B cell (primary cell): ENCODE measurements around the gene PFKFB3. TPM values are rescaled to one million over a fixed set of nuclear protein-coding genes. Genes with fewer than 3 reads are reported as not detected.

Experiments
- ATAC-seq: fragments of 200-7000 bp; cut with Tn5 transposase; one replicate; pipeline ENCODE4 v1.10.0; 2021; ENCODE audit warnings: low read depth, mild to moderate bottlenecking, moderate number of reproducible peaks, moderate library complexity
- CTCF ChIA-PET: fragments of 350-600 bp; sonication (Branson Sonifier 250); formaldehyde crosslinking; loops from one replicate; lab custom pipeline; 2021; ENCODE audit warnings: antibody characterized with exemption, inconsistent platforms; lab: Charles Lee
- POLR2A ChIA-PET: fragments of 350-600 bp; sonication (Branson Sonifier 250); formaldehyde crosslinking; loops from one replicate; lab custom pipeline; 2021; ENCODE audit warnings: antibody characterized with exemption; lab: Charles Lee
- DNase-seq: peaks from one replicate; pipeline ENCODE4 v3.0.0; 2013
- H2AFZ ChIP-seq: 2 replicates; pipeline ENCODE4 v1.6.1; 2012; ENCODE audit warnings: mild to moderate bottlenecking, low read depth, low read length; ENCODE audit not compliant: insufficient read depth, poor library complexity, severe bottlenecking
- H3K27ac ChIP-seq, 2 donors: 1 replicate in 1 of 2; 2 replicates in 1 of 2; pipeline ENCODE4 v1.5.1; 2012 to 2013; ENCODE audit warnings: low read length in 2 of 2, mild to moderate bottlenecking in 2 of 2, moderate library complexity in 1 of 2
- H3K27me3 ChIP-seq, 4 experiments: fragments of 200-600 bp in 1 of 4; sonication (generic) in 1 of 4; replicated peaks in 1 of 4; 1 replicate in 2 of 4; 2 replicates in 2 of 4; pipeline versions ENCODE4 v1.6.1 to v1.7.0; 2013 to 2016; ENCODE audit warnings: low read length in 3 of 4, mild to moderate bottlenecking in 2 of 4, mixed read lengths in 1 of 4, moderate library complexity in 1 of 4; ENCODE audit not compliant: insufficient read depth in 4 of 4, control insufficient read depth in 3 of 4; ENCODE audit errors: control extremely low read depth in 1 of 4
- H3K36me3 ChIP-seq, 2 experiments: replicated peaks in 1 of 2; 1 replicate in 1 of 2; 2 replicates in 1 of 2; pipeline versions ENCODE4 v1.6.1 to v1.7.1; 2013; ENCODE audit warnings: low read length in 1 of 2; ENCODE audit not compliant: insufficient read depth in 2 of 2, control insufficient read depth in 1 of 2; ENCODE audit errors: control extremely low read depth in 1 of 2, extremely low read depth in 1 of 2
- H3K4me1 ChIP-seq, 2 donors: fragments of 200-600 bp in 1 of 2; sonication (generic) in 1 of 2; 1 replicate in 1 of 2; 2 replicates in 1 of 2; pipeline versions ENCODE4 v1.5.1 to v1.6.1; 2013 to 2017; ENCODE audit warnings: low read length in 2 of 2; ENCODE audit not compliant: control insufficient read depth in 2 of 2, insufficient read depth in 2 of 2
- H3K4me2 ChIP-seq: replicated peaks from 2 replicates; pipeline ENCODE3; 2012; ENCODE audit warnings: mild to moderate bottlenecking, low read depth, low read length; ENCODE audit not compliant: poor library complexity, severe bottlenecking
- H3K4me3 ChIP-seq, 5 experiments: fragments of 200-600 bp in 1 of 5; sonication (generic) in 1 of 5; 1 replicate in 3 of 5; 2 replicates in 2 of 5; pipeline versions ENCODE4 v1.5.1 to v1.7.0; 2011 to 2016; ENCODE audit warnings: low read length in 4 of 5, mild to moderate bottlenecking in 4 of 5, low read depth in 2 of 5, control low read depth in 1 of 5, moderate library complexity in 1 of 5; ENCODE audit not compliant: insufficient read depth in 1 of 5; ENCODE audit errors: control extremely low read depth in 1 of 5, extremely low read depth in 1 of 5
- H3K79me2 ChIP-seq: fragments of 200-600 bp; sonication (generic); one replicate; pipeline ENCODE4 v1.6.0; 2016; ENCODE audit warnings: low read length; ENCODE audit not compliant: control insufficient read depth, insufficient read depth
- H3K9ac ChIP-seq: fragments of 200-600 bp; sonication (generic); 2 replicates; pipeline ENCODE4 v1.6.1; 2017; ENCODE audit warnings: mild to moderate bottlenecking, low read length, moderate library complexity
- H3K9me3 ChIP-seq, 3 donors: one replicate each; pipeline versions ENCODE4 v1.6.1 to v1.7.1; 2013; ENCODE audit warnings: low read length in 2 of 3; ENCODE audit not compliant: control insufficient read depth in 2 of 3, insufficient read depth in 1 of 3; ENCODE audit errors: control extremely low read depth in 1 of 3
- H4K20me1 ChIP-seq: 2 replicates; pipeline ENCODE4 v1.6.0; 2012; ENCODE audit warnings: mild to moderate bottlenecking, low read length; ENCODE audit not compliant: insufficient read depth, control insufficient read depth, poor library complexity, severe bottlenecking
- H3K27ac Mint-ChIP-seq: one replicate; pipeline ENCODE4 v1.8.0; 2021; ENCODE audit warnings: mixed read lengths
- H3K27me3 Mint-ChIP-seq: one replicate; pipeline ENCODE4 v1.8.0; 2021; ENCODE audit warnings: mixed read lengths
- H3K4me1 Mint-ChIP-seq: one replicate; pipeline ENCODE4 v1.8.0; 2021; ENCODE audit warnings: mixed read lengths
- H3K4me3 Mint-ChIP-seq: one replicate; pipeline ENCODE4 v1.8.0; 2021; ENCODE audit warnings: mixed read lengths
- H3K9me3 Mint-ChIP-seq: one replicate; pipeline ENCODE4 v1.8.0; 2022; ENCODE audit warnings: mixed read lengths; ENCODE audit not compliant: insufficient read depth
- EZH2 ChIP-seq: IDR thresholded peaks from 2 replicates; pipeline ENCODE4 v1.6.1; 2012; ENCODE audit warnings: borderline replicate concordance, low read depth, mild to moderate bottlenecking, moderate library complexity, low read length; ENCODE audit not compliant: insufficient read depth, poor library complexity, severe bottlenecking
- WGBS: methylation state at CpG from one replicate; pipeline ENCODE4 v1.1.5; 2013; ENCODE audit warnings: missing lambda C conversion rate; ENCODE audit not compliant: insufficient coverage; 5-methylcytosine and 5-hydroxymethylcytosine counted together
- intact Hi-C: fragments of 100-400 bp; cut with micrococcal nuclease; formaldehyde crosslinking; loops from one replicate; pipeline ENCODE4 v1.10.0; 2022
- polyA plus RNA-seq: library from polyadenylated mRNA; depleted of rRNA; stranded (reverse); fragments of >200 nt; gene quantifications from 2 replicates; pipeline ENCODE4 v1.2.3, GENCODE V29; 2012
- total RNA-seq, 2 donors: library from RNA; stranded (reverse); fragments of 120-200 nt in 1 of 2; gene quantifications; 1 replicate in 1 of 2; 2 replicates in 1 of 2; pipeline versions ENCODE4 v1.2.3 to v1.2.4, GENCODE V29; 2013 to 2022
- TF ChIP-seq, protein P1 (sequence below): fragments of 200-600 bp; IDR thresholded peaks from one replicate; pipeline ENCODE4 v1.8.0; 2022; ENCODE audit warnings: antibody characterized with exemption, mild to moderate bottlenecking

The PFKFB3 gene
- total and polyA plus RNA-seq, 2 donors (not counting 1 experiment from before 2014, with no cell fraction given) = 13.2 to 239 TPM

- Mint-ChIP-seq H3K27me3 (no peaks in the 10 kb centered on the region), H3K27ac (no peak overlapping the region), H3K9me3 (no peaks in the 10 kb centered on the region), H3K4me3 (no peak overlapping the region), H3K4me1 (peaks cover 26% of the 10 kb centered on the region)
- no peaks in the 10 kb centered on the region for H3K27me3 ChIP-seq
- peaks cover 53% of the 10 kb centered on the region for H4K20me1 ChIP-seq
- H3K27ac ChIP-seq = no peak overlapping the region
- intact Hi-C loops = no loop called here
- H3K9me3 ChIP-seq = no peaks in the 10 kb centered on the region
- no peak overlapping the region for H3K4me3 ChIP-seq
- CTCF ChIA-PET = interaction anchor here (2.8 kb wide), 1 partner anchor 193 kb away, joined by 13 read pairs; no protein-coding TSS in a partner anchor
- no peak overlapping the region for H2AFZ ChIP-seq
- no peak for ATAC-seq
- H3K4me1 ChIP-seq = peaks cover 6 to 12% of the 10 kb centered on the region in 2 donors
- WGBS = 76% methylated on average over 12 of the region's 12 CpGs
- H3K4me2 ChIP-seq = no peak overlapping the region
- POLR2A ChIA-PET = interaction anchor here (0.6 kb wide), 1 partner anchor 15 kb away, joined by 3 read pairs; no protein-coding TSS in a partner anchor
- peaks cover 60% of the 10 kb centered on the region for H3K79me2 ChIP-seq
- H3K9ac ChIP-seq = no peak overlapping the region
- TF ChIP-seq EZH2 = no peak
- TF ChIP-seq, protein P1, sequence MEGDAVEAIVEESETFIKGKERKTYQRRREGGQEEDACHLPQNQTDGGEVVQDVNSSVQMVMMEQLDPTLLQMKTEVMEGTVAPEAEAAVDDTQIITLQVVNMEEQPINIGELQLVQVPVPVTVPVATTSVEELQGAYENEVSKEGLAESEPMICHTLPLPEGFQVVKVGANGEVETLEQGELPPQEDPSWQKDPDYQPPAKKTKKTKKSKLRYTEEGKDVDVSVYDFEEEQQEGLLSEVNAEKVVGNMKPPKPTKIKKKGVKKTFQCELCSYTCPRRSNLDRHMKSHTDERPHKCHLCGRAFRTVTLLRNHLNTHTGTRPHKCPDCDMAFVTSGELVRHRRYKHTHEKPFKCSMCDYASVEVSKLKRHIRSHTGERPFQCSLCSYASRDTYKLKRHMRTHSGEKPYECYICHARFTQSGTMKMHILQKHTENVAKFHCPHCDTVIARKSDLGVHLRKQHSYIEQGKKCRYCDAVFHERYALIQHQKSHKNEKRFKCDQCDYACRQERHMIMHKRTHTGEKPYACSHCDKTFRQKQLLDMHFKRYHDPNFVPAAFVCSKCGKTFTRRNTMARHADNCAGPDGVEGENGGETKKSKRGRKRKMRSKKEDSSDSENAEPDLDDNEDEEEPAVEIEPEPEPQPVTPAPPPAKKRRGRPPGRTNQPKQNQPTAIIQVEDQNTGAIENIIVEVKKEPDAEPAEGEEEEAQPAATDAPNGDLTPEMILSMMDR = no peak
- no peak for DNase-seq
- H3K36me3 ChIP-seq = peaks cover 3 to 8% of the 10 kb centered on the region in 2 experiments
These were observed 6.1 kb downstream of the PFKFB3 start for GRCh38 chr10:6208799-6209235.

GRCh38 chr10:6211341-6211670, 8.6 kb downstream of the PFKFB3 start:
- POLR2A ChIA-PET = interaction anchor here (0.6 kb wide), 1 partner anchor 31 kb away, joined by 3 read pairs; no protein-coding TSS in a partner anchor
- Histone ChIP-seq H3K9ac (no peak overlapping the region), H3K79me2 (peaks cover 44% of the 10 kb centered on the region), H3K4me2 (no peak overlapping the region), H2AFZ (no peak overlapping the region), H3K27me3 (no peaks in the 10 kb centered on the region), H3K4me3 (no peak overlapping the region), H3K9me3 (no peaks in the 10 kb centered on the region), H4K20me1 (peaks cover 45% of the 10 kb centered on the region), H3K36me3 (peaks cover 8 to 30% of the 10 kb centered on the region in 2 experiments), H3K4me1 (no peaks in the 10 kb centered on the region), H3K27ac (no peak overlapping the region)
- intact Hi-C loops = no loop called here
- Mint-ChIP-seq H3K27ac (no peak overlapping the region), H3K4me1 (peaks cover 18% of the 10 kb centered on the region), H3K9me3 (no peaks in the 10 kb centered on the region), H3K27me3 (no peaks in the 10 kb centered on the region), H3K4me3 (no peak overlapping the region)
- 87% methylated on average over 6 of the region's 6 CpGs for whole genome bisulfite sequencing
- TF ChIP-seq, protein P1 = no peak
- TF ChIP-seq EZH2 = no peak
- DNase-seq (no peak), ATAC-seq (peak; percentile 21)
- CTCF ChIA-PET = interaction anchor here (1.5 kb wide), 1 partner anchor 190 kb away, joined by 3 read pairs; no protein-coding TSS in a partner anchor
